CD4-positive, alpha-beta T cell treated with Interleukin-6 at 100 ng/mL for 8 hours (primary cell): ENCODE measurements around the gene RAB6B.

Experiments used
- DNase-seq: peaks from one replicate; pipeline ENCODE4 v3.0.0-alpha.2; 2020; ENCODE audit warnings: mixed read lengths, low spot score

RAB6B gene

GRCh38 chr3:133894353-133895207, 1.1 kb downstream of the RAB6B start:
- DNase-seq: no peak

- no peak for DNase-seq
These were observed 1.9 kb downstream of the RAB6B start for GRCh38 chr3:133893683-133894352.

- DNase-seq: no peak
These were observed 3.0 kb downstream of the RAB6B start for GRCh38 chr3:133892541-133893231.

- DNase-seq: no peak
These were observed 3.9 kb downstream of the RAB6B start for GRCh38 chr3:133891662-133892378.

DNA sequence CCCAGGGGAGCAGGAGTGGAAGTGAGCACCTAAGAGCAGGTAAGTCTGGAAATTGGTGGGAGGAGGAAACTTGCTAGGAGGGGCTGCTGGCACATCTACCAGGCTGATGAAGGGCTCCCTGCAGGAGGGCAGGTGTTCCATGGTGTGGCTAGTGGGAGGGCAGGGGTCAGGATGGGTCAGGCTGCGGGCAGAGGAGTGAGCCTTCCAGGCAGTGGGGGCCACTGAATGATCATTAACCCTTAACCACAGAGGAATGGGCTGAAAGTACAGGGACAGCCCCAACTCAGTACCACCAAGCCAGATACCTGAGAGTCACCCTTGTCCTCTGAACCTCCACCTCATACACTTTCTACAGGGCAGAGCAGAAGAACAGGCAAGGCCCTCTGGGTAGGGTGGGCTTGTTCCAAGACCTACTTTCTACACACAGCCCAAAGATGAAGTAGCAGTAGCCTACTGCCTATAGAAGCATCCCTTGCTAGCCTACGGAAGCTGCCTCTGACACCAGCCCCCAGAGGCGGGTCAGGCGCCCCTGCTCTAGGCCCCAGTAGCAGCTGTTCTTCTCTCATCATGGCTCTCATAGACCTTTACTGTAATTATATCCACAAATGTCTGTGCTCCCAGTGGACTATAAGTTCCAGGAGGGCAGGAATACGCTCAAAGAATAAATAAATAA, 4.6 kb downstream of the RAB6B start:
- DNase-seq: no peak

DNA sequence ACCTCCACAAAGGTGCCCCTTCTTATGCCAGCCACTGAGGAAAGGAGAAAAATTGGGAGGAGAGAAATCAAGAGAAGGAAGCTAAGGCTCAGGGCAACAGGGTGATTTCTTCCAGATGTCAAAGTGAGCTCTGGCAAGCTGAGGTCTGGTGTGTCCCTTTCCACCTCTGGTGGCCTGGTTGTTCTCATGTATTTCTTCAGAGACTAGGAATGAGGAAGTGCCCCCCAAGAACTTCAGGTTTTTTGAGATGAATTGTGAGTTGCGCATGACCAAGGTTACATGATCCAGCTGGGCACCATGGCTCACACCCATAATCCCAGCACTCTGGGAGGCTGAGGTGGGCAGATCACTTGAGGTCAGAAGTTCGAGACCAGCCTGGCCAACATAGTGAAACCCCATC, 5.6 kb downstream of the RAB6B start:
- DNase-seq: no peak

DNA sequence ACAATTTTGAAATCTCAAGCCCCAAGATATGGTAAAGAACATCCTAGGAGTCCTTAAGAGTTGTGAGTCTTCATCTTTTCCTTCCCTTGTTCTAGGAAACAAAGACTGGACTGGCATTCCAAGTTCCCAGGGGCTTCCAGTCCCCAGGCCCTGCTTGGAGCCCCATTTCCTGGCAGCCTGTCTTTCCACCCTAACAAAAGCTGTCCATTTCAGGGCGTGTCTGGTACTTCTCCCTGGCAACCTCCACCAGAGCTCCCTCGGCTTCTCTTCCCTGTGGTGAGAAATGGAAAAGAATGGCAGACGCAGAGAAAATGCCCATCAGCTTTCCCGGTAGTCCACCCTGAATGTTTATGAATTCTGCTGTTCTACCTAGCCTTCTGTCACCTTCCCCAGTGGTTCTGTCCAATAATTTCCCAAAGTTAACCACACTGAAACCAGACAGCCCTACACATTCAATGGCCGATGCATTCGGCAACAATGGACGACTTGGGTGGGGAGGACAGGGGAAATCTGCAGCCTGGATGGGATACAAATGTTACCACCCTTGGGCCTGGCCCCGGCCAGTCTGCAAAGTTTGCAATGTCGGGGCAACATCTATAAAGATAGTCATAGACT, 6.8 kb downstream of the RAB6B start:
- DNase-seq: no peak

GRCh38 chr3:133887803-133888703, 7.6 kb downstream of the RAB6B start:
- no peak for DNase-seq

DNA sequence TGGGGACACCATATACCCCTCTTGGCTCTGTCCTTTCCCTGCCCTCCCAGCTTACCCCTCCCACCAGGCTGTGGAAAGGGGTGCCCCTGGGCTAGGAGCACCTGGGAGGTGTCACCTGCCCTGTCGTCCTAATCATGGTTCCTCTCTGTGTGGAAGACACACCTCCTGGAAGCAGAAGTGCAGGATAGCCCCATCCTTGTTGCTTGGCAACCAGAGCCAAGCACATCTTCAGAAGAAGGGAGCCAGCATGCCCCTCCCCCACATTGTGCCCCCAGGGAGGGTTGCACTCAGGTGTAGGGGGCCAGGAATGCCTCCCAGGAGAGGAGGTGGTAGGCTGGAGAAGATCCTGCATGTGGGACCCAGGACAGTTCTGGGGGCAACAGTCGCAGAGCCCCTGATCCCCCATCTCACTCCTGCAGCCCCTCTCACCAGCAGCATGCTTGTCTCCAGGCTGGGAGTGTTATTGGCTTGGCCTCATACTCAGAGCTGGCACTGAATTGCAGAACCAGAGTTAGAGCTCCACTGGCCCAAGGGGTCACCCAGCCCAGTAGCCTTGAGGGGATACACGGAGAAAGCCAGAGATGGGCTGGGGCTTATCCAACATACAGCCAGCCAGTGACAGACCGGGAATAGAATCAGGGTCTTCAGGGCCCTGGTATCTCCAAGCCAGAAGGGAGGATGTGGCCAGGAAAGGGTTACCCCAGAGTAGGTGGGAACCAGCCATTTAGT, 8.4 kb downstream of the RAB6B start:
- DNase-seq: no peak

DNA sequence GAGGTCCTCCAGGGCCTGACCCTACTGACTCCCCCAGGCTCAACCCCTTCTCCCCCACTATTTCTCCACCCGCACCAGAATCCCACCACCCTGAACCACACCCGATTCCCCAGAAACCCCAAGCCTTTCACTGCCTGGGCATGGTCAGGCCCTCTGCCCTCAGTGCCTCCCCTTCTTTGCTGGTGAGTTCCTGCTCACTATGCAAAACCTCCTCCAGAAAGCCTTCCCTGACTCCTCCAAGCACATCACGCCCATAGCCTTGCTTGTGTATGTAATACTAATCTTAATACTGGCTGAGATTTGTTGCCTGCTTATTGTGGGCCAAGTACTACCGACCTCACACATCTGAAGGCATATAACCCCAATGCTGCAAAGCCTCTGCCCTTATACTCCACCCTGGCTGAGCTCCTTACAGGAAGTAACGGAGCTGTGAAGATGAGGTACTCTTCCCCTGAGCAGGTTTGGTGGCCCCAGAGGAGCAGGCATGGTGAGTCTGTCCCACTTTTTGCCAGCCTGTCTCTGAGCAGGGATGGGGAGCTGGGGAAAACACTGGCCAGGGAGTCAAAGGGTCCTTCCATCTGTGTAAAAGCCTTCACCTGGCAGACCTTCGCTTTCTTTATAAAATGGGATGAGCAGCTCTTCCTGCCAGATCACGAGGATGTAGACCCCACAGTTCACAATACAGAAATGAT, 9.5 kb downstream of the RAB6B start:
- DNase-seq: no peak

DNA sequence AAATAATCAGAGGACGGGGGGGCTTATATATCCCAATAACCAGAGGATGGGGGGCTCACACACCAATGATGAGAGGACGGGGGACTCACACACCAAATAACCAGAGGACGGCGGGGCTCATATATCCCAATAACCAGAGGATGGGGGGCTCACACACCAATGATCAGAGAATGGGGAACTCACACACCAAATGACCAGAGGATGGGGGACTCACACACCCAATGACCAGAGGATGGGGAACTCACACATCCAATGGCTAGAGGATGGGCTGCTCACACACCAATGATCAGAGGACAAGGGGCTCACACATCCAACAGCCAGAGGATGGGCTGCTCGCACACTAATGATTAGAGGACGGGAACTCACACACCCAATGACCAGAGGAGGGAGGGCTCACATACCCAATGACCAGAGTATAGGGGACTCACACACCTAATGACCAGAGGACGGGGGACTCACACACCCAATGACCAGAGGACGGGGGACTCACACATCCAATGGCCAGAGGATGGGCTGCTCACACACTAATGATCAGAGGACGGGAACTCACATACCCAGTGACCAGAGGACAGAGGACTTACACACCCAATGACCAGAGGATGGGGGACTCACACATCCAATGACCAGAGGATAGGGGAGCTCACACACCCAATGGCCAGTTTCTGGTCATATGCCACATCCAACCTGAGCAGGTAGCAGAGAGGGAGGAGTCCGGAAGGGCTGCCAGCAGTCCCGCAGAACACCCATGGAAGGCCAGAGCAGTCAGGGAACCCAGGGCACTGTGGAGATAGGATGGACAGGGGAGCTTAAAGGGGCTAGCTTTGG, 10.6 kb downstream of the RAB6B start:
- DNase-seq: no peak

DNA sequence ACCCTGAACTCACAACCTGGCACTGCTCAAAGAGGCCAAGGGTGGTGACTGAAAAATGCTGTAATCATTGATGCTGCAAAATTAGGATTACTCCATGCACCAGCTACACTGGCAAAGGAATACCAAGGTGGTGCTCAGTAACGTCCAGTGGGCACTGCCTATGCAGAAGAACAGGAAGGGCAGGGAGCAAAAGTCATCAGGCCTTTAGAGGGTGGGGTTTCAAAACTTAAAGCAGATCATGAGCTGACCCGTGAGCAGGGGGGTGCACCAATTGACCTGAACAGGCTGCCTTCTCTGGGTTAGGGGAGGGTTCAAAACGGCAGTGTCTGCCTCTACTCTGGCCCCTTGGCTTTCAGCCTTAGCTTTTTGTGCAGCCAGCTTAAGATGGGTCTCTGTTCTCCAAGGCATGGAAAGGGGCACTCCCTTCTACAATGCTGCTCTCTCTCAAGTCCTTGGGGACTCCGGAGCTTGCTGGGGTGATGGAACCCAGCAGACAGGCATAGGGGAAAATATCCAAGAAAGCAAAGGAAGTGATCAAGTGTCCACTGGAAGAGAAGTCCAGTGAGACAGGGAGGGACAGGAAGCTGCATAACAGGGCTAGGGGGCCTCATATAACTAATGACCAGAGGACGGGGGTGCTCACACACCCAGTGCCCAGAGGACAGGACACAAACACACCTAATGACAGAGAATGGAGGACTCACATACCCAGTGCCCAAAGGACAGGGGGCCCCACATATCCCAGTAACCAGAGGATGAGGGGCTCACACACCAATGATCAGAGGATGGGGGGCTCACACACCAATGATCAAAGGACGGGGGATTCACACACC, 11.4 kb downstream of the RAB6B start:
- DNase-seq: no peak

GRCh38 chr3:133883641-133884040, 12.0 kb downstream of the RAB6B start:
- no peak for DNase-seq

- DNase-seq: no peak
These were observed 12.6 kb downstream of the RAB6B start for GRCh38 chr3:133882986-133883586.

DNA sequence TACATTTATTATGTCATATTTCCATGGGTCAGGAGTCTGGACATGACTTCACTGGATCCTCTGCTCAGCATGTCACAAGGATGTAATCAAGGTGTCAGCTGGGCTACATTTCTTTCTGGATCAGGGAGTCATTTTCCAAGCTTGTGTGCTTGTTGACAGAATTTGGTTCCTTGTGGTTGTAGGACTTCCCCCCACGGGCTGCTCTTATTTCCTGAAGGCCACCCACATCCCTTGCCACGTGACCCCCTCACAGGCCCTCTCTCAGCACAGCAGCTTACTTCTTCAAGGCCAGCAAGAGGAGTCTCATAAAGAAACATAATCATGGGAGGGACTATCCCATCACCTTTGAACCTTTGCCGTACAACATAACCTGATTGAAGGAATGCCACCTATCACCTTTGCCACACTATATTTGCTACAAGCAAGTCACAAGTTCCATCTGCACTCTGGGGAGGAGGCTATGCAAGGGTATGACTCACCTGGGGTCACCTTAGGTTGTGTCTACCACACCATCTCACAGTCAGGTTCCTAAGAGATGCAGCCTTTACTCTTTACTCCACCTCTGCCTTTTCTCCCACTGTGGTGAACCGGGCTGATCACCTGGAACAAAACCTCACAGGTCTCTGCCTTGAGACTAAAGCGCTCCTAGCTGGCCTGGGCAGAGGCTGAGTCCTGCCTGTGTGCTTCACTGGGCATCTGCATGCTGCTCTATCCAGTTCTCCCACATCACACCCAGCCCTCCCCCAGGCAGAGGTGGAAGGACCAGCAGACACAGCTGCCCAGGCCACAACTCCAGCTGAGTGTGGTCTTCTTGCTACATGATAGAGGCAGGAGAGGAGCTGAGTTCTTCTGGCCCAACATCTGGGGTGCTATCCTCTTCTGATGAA, 13.5 kb downstream of the RAB6B start:
- no peak for DNase-seq

DNA sequence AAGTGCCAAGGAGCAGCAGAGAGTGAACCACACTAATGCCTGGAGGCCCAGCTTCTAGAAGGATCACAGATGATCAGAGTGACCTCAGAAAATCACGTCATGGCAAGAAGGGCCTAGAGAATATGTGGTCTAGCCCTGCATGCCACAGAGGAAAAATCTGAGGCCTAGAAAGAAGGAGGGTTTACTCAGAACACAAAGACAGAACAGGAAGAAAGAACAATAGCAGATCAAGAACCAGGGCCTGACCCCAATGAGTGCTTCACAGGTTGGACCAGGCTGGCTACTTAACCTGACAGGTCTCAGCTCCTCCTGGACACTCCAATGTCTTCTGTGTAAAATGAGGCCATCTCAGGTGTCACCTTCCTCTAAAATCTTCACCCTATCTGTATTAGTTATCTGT, 14.2 kb downstream of the RAB6B start:
- DNase-seq: no peak
